GM18520 (cell line): ENCODE data around the gene PADI4.

Experiments used
- ATAC-seq: cut with Tn5 transposase; IDR thresholded peaks from one replicate; pipeline ENCODE4 v1.9.1; 2021; ENCODE audit not compliant: unreplicated experiment

Gene PADI4

GRCh38 chr1:17307946-17308345, at the start of gene PADI4:
Gene PADI4, plus strand, starts transcription at chr1:17308197. Its CDS starts 26 bp downstream, at chr1:17308223.
- no peak for ATAC-seq

- ATAC-seq = no peak
Measured at GRCh38 chr1:17258758-17259130, 49.3 kb upstream of the PADI4 start.

DNA sequence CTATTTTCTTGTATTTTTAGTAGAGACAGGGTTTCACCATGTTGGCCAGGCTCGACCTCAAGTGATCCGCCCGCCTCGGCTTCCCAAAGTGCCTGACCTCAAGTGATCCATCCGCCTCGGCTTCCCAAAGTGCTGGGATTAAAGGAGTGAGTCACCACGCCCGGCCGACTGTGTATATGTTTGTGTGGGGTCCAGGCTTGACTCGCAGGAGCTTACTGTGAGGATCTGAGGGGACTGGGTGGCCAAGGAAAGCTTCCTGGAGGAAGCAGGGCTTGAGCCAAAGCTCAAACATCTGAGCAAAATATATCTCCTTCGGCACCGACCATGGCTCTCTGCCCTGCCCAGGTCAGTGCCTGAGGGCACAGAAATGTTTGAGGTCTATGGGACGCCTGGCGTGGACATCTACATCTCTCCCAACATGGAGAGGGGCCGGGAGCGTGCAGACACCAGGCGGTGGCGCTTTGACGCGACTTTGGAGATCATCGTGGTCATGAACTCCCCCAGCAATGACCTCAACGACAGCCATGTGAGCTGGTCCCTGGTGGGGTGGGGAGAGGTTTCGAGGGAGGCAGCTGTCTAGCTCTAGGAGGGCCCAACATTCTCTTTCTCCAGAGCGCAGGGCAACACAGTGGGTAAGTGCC, 48.6 kb upstream of the PADI4 start:
- no peak for ATAC-seq

- no peak for ATAC-seq
Measured at GRCh38 chr1:17260264-17260663, 47.7 kb upstream of the PADI4 start.

GRCh38 chr1:17260738-17261137, 47.3 kb upstream of the PADI4 start:
- ATAC-seq = no peak

GRCh38 chr1:17263936-17264335, 44.1 kb upstream of the PADI4 start:
- ATAC-seq = no peak

DNA sequence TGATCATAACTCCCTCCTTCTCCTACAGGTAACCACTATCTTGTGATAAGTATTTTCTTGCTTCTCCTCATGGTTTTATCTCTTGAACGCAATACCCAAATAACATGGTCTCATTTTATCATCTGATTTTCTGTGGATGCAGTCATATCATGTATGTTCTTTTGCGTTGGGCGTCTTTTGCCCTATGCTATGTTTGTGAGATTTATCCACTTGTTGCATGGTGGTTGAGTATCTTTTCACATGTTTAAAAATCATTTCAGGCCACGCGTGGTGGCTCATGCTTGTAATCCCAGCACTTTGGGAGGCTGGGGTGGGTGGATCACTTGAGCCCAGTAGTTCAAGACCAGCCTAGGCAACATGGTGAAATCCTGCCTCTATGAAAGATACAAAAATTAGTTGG, 43.5 kb upstream of the PADI4 start:
- ATAC-seq = no peak

- no peak for ATAC-seq
Measured at GRCh38 chr1:17265162-17265561, 42.8 kb upstream of the PADI4 start.

DNA sequence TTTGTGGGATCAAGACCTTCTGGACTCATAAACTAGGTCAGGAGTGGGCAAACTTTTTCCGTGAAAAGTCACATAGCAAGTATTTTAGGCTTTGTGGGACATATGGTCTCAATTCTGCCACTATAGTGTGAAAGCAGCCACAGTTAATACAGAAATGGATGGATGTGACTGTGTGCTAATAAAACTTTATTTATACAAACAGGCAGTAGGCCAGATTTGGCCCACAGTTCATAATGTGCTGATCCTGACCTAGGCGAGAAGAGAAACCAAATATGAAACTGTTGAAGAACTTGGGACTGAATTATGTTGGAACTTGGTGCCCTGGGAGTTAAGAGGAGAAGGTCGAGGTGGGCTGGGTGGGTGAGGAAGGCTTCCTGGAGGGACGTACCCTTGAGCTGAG, 42.0 kb upstream of the PADI4 start:
- ATAC-seq = no peak

DNA sequence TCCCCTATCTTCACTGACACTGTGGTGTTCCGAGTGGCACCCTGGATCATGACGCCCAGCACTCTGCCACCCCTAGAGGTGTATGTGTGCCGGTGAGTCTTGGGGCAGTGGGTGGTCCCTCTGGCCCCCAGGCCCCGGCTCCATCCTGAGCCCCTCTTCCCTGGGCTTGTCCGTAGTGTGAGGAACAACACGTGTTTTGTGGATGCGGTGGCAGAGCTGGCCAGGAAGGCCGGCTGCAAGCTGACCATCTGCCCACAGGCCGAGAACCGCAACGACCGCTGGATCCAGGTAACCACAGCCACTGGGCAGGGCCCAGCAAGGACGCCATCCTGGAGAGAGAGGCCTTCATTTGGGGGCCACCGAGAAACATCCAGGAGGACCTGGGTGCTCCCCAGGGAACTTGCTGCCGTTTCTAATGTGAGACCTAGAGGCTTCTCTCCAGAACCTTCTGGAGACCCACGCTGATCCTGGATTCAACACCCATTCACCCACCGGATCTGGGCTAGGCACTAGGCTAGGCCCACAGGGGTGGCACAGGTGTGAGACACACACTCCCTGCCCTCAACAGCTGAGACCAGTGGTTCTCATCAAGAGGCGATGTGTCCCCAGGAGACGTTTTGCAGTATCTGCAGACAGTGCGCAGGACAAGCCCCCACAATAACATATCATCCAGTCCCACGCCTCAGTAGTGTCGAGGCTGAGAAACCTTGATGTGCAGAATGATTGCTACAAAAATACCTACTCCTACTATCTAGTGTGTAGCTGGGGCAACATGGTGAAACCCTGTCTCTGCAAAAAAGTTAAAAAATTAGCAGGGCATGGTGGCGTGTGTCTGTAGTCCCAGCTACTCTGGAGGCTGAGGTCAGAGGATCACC, 36.9 kb upstream of the PADI4 start:
- no peak for ATAC-seq

GRCh38 chr1:17272066-17272465, 35.9 kb upstream of the PADI4 start:
- no peak for ATAC-seq

- ATAC-seq = no peak
Measured at GRCh38 chr1:17272646-17273045, 35.4 kb upstream of the PADI4 start.

DNA sequence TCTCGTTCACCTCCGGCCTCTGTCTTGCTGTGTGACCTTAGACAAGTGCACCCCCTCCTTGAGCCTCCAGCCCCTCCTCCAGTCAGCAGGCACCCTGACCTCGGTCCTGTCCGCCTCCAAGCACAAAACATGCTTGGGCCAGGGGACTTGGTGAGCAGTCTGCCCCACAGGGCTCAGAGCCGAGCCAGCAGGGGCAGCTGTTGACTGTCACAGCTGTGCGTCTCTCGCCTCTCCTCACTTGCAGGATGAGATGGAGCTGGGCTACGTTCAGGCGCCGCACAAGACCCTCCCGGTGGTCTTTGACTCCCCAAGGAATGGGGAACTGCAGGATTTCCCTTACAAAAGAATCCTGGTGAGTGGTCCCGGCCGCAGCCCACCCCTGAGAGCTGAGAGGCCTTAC, 34.9 kb upstream of the PADI4 start:
- no peak for ATAC-seq

- ATAC-seq = no peak
Measured at GRCh38 chr1:17274186-17275170, 33.5 kb upstream of the PADI4 start.

- no peak for ATAC-seq
Measured at GRCh38 chr1:17276568-17276967, 31.4 kb upstream of the PADI4 start.

DNA sequence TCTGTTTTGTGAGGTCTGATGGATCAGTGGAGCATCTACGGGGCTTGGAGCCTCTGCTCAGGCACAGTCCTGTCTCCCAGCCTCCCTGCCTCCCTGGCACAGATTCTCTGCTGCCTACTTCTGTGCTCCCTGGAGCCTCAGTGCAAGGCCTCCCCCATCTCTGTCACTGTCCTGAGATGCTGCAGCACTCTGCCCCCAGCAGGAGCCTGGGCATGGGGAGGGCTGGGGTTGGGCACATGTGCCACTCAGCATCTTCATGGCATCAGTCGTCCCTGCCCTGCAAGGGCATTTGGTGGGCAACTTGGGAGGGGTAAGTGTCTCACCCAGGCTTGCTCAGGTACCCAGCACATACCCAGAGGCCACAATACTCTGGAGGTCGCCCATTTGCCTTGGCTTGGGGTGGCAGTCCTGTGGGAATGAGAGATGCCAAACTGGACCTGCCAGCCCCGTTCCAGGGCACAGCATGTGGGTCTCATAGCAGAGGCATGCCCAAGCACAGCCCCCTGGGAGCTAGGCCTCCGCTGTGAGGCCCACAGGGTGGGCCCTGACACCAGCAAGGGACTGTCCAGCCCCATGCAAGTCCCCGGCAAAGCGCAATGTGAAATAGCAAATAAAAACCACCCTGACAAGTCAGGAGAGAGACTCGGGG, 30.4 kb upstream of the PADI4 start:
- ATAC-seq = no peak

DNA sequence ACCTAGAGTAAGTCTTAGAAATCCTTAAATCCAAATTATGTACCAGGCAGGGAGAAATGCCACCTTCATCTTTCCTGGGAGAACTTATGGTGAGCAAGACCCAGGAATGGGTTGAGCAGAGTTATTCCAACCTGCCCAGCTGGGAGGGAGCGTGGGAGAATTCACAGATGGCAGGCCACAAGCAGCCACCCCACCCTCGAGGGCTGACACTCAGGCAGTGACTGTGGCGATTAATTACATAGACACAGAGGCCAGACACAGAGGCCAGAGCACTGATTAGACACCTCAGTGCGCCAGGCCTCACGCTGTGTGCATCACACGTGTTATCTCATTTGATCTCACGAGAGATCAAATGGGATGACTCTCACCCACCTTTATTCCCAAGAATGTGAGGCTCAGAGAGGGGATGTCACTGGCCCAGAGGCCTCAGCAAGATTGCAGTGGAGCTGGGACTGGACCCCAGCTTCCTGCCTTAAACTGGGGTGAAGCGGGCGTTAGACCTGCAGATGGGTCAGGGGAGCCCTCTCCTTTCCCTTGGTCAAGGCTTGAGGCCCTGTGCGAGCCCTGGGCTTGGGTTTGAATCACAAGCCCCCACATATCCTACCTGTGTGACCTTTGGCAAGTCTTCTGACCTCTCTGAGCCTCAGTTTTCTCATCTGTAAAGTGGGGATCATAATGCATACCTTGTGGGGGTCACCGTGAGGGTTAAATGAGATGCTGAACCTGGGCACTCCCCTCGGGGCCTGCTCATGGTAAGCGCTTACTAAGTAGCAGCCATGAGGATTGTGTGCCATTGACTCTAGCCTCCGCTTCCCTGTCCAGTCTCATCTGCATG, 28.8 kb upstream of the PADI4 start:
- ATAC-seq = no peak

DNA sequence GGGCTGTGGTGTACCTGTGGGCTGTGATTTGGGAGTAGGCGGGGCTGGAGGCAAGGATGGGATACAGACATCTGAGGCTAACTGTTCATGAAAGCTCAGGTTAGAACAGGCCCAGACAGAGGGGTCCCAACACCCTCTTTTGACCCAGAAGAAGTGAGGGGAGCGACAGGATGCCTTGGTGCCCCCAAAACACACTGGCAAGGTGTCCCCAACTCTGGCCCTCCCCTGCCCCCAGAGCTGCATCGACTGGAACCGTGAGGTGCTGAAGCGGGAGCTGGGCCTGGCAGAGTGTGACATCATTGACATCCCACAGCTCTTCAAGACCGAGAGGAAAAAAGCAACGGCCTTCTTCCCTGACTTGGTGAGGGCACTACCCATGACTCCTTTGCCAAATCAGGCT, 27.6 kb upstream of the PADI4 start:
- ATAC-seq = no peak

DNA sequence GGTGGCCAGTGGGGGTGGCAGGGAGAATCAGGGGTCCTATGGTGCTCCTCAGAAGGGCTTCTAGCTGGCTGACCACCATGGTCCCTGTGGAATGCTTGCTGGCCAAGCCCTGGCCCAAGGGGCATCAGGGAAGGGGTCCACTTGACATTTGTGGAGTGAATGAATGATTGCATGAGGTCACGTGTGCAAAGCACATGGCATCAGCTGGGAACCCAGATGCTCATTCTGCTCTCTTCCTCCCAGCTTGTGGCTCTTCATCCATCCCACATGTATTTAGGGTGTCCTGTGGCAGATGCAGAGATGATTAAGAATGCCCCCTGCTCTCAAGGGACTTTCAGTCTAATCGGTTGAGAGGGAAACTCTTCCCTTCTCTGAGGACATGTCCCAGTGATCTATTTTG, 27.1 kb upstream of the PADI4 start:
- no peak for ATAC-seq

DNA sequence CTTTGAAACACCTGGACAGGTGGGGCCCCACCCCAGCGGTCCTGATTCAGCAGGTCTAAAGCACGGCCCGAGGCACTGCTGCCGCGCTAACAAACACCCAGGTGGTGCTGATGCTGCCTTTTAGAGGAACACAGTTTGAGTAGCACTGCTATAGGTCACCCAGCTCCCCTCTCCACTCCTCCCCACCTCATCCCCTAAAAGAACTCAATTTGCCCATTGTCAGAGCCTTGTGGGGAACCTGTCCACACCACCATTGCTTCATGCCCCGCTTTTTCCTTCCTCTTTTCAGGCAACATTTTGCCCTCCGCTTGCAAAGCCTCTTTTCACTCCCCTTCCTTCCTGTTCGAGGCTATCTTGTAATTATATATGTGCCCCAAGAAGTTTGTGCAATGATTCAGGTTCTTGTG, 26.2 kb upstream of the PADI4 start:
- ATAC-seq = no peak
